GM19193 (cell line): ENCODE data around the gene NGFR.

Source experiments
- POLR2A ChIP-seq: IDR thresholded peaks from 4 replicates; pipeline ENCODE4 v1.6.1; 2011; ENCODE audit not compliant: insufficient read depth, insufficient read length; ENCODE audit errors: extremely low read depth

The NGFR gene

GRCh38 chr17:49484588-49484987, 10.5 kb upstream of the NGFR start:
- no peak for TF ChIP-seq POLR2A

DNA sequence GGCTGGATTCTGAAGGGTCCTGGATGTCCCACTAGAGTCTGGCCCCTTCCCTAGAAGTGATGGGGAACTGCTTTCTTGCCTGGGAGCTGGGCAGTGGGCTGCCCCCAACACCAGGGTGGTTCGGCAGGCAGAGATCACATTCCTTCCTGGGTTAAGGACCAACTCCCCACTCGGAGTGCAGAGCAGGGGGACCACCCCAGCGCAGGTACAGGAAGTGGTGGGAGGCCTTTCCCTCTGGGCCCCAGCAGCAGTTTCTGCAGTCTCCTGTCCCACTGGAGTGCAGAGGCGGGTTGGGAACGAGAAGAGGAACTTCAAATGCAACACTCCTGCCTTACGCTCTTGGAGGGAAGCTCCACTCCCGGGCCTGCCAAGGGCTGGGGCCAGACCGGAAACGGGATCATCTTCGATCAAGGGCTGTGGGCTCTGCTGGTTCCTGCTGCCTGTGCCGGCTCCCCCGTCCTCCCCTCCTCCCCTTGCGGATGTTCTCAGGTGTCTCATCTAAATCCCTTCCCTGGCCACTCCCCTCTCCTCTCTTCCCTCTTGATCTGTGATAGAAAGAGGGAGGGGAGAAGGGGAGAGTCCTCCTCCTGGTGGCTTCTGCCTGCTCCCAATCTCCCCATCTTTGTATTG, 9.0 kb upstream of the NGFR start:
- no peak for TF ChIP-seq POLR2A

DNA sequence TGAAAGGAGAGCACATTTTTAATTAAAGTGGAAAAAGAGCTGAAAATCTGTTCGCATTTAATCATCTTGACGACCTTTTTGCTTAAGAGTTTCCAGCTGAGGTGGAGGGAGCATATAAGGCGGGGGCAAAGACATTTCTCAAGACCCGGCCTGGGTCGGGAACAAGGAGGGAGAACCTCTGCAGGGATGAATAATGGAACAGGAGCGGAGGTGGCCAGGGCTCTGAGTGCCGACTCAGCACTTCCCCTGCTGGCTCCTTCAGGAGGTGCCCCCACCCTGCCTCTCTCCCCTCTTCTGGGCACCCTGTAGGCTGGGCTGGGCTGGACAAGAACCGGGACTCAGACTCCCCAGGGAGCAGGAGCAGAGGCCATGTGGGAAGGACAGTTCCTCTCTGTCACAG, 7.9 kb upstream of the NGFR start:
- no peak for TF ChIP-seq POLR2A

- TF ChIP-seq POLR2A: no peak
Observed at GRCh38 chr17:49488612-49489011, 6.5 kb upstream of the NGFR start.

- no peak for TF ChIP-seq POLR2A
Observed at GRCh38 chr17:49489348-49489747, 5.7 kb upstream of the NGFR start.

DNA sequence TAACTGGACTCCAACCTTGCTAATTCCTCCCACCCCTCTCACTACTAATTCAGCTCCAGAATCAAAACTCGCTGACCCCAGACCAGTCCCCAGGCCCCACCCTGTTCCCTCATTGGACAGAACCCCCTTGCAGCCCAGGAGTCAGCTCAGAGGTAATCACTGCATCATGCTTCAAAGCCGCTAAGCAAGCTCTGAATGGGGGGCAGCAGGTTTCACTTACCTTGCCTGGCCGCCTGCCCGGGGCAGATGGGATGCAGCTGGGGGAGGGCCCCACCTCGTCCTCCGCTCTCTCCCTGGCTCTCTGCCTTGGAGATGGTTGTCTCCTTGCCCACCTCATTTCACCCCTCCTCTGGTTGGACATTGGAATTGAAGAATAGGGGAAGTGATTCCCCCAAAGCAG, 4.8 kb upstream of the NGFR start:
- TF ChIP-seq POLR2A: no peak

DNA sequence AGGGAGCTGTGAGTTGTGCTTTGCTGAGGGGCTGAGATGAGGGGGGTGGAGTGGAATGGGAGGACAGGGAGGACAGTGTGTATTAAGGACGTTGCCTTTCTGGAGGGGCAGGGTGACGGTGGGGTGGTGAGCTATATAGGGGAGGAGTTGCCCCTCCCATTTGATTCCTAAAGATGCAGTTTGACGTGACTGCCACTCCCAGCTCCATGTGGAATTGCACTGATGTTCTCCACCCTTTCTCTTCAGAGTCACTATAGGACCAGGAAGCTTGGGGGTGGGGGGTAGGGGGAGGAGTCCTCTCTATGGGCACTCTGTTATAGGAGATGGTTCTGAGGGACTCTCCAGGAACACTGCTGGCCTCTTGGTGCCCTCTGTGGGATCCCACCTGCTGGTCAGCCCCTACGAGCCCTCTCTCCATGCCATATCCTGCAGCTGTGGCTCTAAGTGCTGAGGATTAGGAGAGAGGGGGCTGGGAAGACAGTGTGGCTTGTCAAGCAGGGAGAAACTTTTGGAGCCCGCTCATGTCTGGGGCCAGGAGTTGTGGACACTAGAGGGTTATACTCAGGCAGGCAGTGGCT, 3.8 kb upstream of the NGFR start:
- no peak for TF ChIP-seq POLR2A

- no peak for TF ChIP-seq POLR2A
Observed at GRCh38 chr17:49494399-49494985, 601 bp upstream of the NGFR start.

DNA sequence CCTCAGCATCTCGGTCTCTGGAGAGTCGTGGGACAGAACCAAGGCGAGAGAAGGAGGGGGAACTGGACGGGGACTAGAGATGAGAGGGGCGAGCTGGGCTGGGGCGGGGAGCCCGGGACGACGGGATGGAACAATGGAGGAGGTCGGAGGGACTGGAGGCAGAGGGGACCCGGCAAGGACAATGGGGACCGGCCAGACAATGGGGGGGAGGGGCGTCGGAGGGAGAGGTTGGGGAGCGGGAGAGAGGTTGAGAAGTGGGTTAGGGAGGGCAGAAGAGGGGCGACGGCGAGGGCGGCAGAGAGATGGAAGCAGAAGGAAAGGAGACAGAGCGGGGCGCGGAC, 719 bp downstream of the NGFR start:
- TF ChIP-seq POLR2A: no peak

DNA sequence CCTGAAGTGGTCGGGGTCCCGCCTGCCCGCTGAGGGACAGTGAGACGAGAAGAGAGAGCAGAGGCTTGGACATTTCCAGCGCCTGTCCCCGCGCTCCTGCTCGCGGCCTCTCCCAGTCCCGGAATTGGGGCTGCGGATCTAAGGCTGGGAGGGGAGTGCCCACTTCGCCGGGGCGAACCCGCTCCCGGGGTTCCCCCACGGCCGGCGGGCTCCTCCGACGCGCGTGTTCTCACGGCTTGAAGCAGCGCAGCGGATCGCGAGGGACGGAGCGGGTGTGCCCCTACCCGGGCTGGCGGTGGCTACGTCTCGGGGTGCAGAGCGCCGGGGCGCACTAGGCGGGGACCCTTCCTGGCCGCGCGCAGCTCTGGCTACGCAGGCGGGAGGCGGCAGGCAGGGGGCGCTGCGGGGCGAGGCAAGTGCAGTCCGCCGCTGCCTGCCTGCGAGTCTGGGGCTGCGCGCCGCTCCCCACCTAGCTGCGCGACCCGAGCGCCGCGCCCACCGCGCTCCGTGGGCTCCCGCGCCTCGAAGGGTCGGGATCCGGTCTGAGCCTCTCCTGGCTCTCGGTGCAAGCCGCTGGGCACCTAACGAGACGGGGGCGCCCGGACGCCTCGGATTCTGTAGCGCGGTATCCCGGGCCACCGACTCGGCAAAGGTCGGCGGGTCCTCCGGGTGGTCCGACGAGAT, 1.2 kb downstream of the NGFR start:
- no peak for TF ChIP-seq POLR2A

GRCh38 chr17:49496867-49497147, 1.7 kb downstream of the NGFR start:
- TF ChIP-seq POLR2A: no peak

DNA sequence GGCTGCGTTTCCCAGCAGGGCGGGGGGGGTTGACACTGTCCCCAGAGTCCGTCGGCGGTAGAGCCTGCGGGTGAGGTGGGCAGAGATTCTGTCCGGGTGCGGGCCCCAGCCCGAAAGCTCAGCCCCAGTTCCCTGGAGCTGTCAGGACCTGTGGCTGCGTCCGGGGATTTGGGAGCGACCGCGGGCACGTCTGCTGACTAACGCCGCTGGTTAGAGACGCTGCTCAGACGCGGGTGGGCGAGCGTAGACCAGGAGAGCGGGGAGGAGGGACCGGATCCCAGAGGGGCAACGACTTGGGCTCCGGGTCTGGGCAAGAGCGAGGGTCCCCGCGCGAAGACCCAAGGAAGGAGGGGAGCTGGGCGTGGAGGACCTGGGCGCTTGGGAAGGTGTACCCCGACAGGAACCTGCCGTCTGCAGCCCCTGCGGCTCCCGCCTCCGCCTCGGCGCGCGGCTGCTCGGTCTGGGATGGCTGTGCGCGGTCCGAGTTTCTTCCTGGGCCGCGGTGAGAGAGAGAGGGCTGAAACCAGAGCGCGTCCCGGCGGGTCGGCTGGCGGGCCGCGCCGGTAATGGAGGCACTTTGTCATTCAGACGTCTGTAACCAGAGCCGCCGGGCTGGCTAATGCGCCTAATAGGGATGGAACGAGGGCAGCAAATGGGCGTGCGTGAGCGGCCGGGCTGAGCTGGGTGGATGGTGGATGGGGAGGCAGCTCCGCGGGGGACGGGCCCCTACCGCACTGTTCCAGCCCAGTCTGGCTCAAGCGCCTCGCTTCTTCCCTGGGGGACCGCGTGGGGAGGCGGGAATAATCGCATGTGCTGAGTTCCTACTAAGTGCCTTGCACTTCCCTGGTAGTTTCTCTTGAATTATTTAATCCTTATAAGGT, 2.3 kb downstream of the NGFR start:
- TF ChIP-seq POLR2A: no peak

GRCh38 chr17:49498029-49498615, 3.0 kb downstream of the NGFR start:
- TF ChIP-seq POLR2A: no peak

DNA sequence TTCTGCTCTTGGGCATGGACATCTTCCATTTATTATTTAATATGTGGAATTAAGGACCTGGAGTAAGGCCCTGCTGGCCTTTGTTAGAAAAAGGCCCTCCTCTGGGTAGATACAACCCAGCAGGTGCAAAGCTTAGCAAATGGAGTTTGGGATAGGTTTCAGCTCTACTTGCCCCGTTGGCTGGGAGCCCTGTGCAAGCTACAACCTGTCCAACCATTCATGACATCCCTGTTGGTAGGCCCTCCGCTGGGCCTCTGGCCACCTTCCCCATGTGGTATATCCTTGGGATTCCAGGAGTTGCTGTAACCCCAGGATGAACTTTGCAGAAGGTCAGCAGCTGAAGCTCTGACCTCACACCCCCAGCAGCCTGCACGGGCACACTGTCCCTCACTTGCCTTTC, 6.4 kb downstream of the NGFR start:
- TF ChIP-seq POLR2A: no peak

DNA sequence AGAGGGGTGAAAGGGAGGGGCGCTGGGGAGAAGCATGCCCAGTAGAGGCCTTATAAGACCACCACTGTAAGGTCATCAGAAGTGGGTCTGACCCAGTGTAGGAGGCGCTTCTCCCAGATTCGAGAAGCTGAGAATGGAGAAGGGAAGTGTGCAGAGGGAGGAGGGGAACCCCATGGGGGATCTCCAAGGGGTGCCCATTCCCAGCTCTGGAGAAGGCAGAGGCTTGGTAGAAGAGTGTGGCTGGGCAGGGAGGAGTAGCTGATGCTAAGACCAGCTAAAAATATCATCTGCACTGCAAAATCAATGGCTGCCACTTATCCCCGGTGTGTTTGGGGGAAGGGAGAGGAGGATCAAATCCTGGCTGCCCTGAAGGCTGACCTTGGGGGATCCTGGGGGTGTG, 7.2 kb downstream of the NGFR start:
- no peak for TF ChIP-seq POLR2A
